Endothelial cell of umbilical vein (primary cell): ENCODE measurements around the gene WDR82. TPM values are rescaled to one million over a fixed set of nuclear protein-coding genes. Genes with fewer than 3 reads are reported as not detected.

Experiments used
- BruUV-seq: library from RNA; stranded (reverse); fragments of 400-500 nt; replicated peaks from 2 replicates; lab custom pipeline; 2021; lab: Mats Ljungman, UMichigan
- CTCF ChIA-PET: fragments of 300-600, 350-600 bp; sonication (Branson Sonifier 250); formaldehyde crosslinking; loops from one replicate; lab custom pipeline; 2021; ENCODE audit warnings: antibody characterized with exemption, inconsistent platforms; lab: Charles Lee
- POLR2A ChIA-PET: fragments of 300-600, 350-600 bp; sonication (Branson Sonifier 250); formaldehyde crosslinking; loops from one replicate; lab custom pipeline; 2021; ENCODE audit warnings: antibody characterized with exemption, inconsistent platforms; lab: Charles Lee
- DNase-seq: peaks from one replicate; pipeline ENCODE4 v3.0.0-alpha.2; 2011; ENCODE audit warnings: low read depth, low spot score
- FAIRE-seq: peaks from 2 replicates; lab custom pipeline; 2011; peaks lifted over from hg19 to GRCh38; lab: Jason Lieb, UNC
- H2AFZ ChIP-seq: 2 replicates; pipeline ENCODE4 v1.6.0; 2012; ENCODE audit warnings: low read depth, low read length, control low read depth, inconsistent platforms
- H3K27ac ChIP-seq: 2 replicates; pipeline ENCODE4 v1.5.1; 2011; ENCODE audit warnings: low read depth, mild to moderate bottlenecking, control low read depth, low read length, moderate library complexity; ENCODE audit not compliant: insufficient read depth
- H3K27me3 ChIP-seq, 2 experiments: 2 replicates each; pipeline versions ENCODE4 v1.6.0 to v1.6.1; 2011; ENCODE audit warnings: low read length in 2 of 2, mixed read lengths in 1 of 2; ENCODE audit not compliant: control insufficient read depth in 2 of 2, insufficient read depth in 2 of 2
- H3K36me3 ChIP-seq, 2 experiments: 2 replicates in 1 of 2; 3 replicates in 1 of 2; pipeline ENCODE4 v1.5.1; 2011; ENCODE audit warnings: low read length in 2 of 2, mild to moderate bottlenecking in 1 of 2, moderate library complexity in 1 of 2; ENCODE audit not compliant: control insufficient read depth in 2 of 2, insufficient read depth in 2 of 2; ENCODE audit errors: extremely low read depth in 1 of 2
- H3K4me1 ChIP-seq: 3 replicates; pipeline ENCODE4 v1.5.1; 2011; ENCODE audit warnings: mild to moderate bottlenecking, low read length; ENCODE audit not compliant: control insufficient read depth, insufficient read depth; ENCODE audit errors: extremely low read depth
- H3K4me2 ChIP-seq: 2 replicates; pipeline ENCODE4 v1.6.1; 2011; ENCODE audit warnings: low read length, control low read depth, mixed read lengths; ENCODE audit not compliant: insufficient read depth
- H3K4me3 ChIP-seq, 3 experiments: fragments of 200-600 bp in 1 of 3; sonication (generic), shearing (Covaris generic) in 1 of 3; replicated peaks in 1 of 3; 2 replicates each; pipeline ENCODE4 v1.5.1; 2011 to 2016; ENCODE audit warnings: control low read depth in 3 of 3, low read length in 3 of 3, mild to moderate bottlenecking in 2 of 3, inconsistent platforms in 1 of 3, low read depth in 1 of 3, moderate library complexity in 1 of 3; ENCODE audit not compliant: insufficient read depth in 1 of 3
- H3K79me2 ChIP-seq: 2 replicates; pipeline ENCODE4 v1.6.0; 2012; ENCODE audit warnings: low read length, inconsistent platforms; ENCODE audit not compliant: control insufficient read depth, insufficient read depth
- H3K9ac ChIP-seq: replicated peaks from 2 replicates; pipeline ENCODE3; 2011; ENCODE audit warnings: low read length, control low read depth; ENCODE audit not compliant: insufficient read depth; ENCODE audit errors: extremely low read depth
- H3K9me1 ChIP-seq: replicated peaks from 3 replicates; pipeline ENCODE4 v1.6.0; 2011; ENCODE audit warnings: mild to moderate bottlenecking, low read length; ENCODE audit not compliant: control insufficient read depth, insufficient read depth; ENCODE audit errors: extremely low read depth
- H3K9me3 ChIP-seq: replicated peaks from 2 replicates; pipeline ENCODE4 v1.5.1; 2012; ENCODE audit warnings: low read length, inconsistent platforms; ENCODE audit not compliant: control insufficient read depth, insufficient read depth
- H4K20me1 ChIP-seq: replicated peaks from 2 replicates; pipeline ENCODE3; 2011; ENCODE audit warnings: mild to moderate bottlenecking, low read length; ENCODE audit not compliant: control insufficient read depth, insufficient read depth; ENCODE audit errors: extremely low read depth
- CTCF ChIP-seq, 2 donors: IDR thresholded peaks; 1 replicate in 1 of 2; 2 replicates in 1 of 2; pipeline ENCODE4 v1.5.1; 2011; ENCODE audit warnings: low read length in 2 of 2, mild to moderate bottlenecking in 2 of 2, moderate library complexity in 2 of 2, control low read depth in 1 of 2, inconsistent platforms in 1 of 2, low read depth in 1 of 2; ENCODE audit not compliant: insufficient read depth in 1 of 2; ENCODE audit errors: extremely low read depth in 1 of 2
- EZH2 ChIP-seq: IDR thresholded peaks from 2 replicates; pipeline ENCODE4 v1.6.1; 2012; ENCODE audit warnings: borderline replicate concordance, low read depth, mild to moderate bottlenecking, moderate library complexity, low read length, inconsistent platforms; ENCODE audit not compliant: severe bottlenecking
- FOS ChIP-seq: IDR thresholded peaks from 2 replicates; pipeline ENCODE4 v1.6.1; 2011; ENCODE audit warnings: mild to moderate bottlenecking, low read length, moderate library complexity, borderline replicate concordance; ENCODE audit not compliant: insufficient read depth
- GATA2 ChIP-seq: IDR thresholded peaks from 2 replicates; pipeline ENCODE4 v1.7.0; 2011; ENCODE audit warnings: low read depth, mild to moderate bottlenecking, moderate library complexity, mixed read lengths, low read length; ENCODE audit not compliant: insufficient read length, insufficient read depth
- JUN ChIP-seq: IDR thresholded peaks from 2 replicates; pipeline ENCODE4 v1.6.1; 2011; ENCODE audit warnings: borderline replicate concordance, low read depth; ENCODE audit not compliant: insufficient read length, insufficient read depth
- MAX ChIP-seq: IDR thresholded peaks from 2 replicates; pipeline ENCODE4 v1.6.1; 2011; ENCODE audit not compliant: insufficient read depth, insufficient read length
- MYC ChIP-seq: IDR thresholded peaks from one replicate; pipeline ENCODE4 v1.6.1; 2011; ENCODE audit warnings: mild to moderate bottlenecking, low read depth, low read length
- POLR2A ChIP-seq: IDR thresholded peaks from 2 replicates; pipeline ENCODE4 v1.6.1; 2012; ENCODE audit warnings: low read depth, mild to moderate bottlenecking, control low read depth, low read length
- POLR2AphosphoS5 ChIP-seq: IDR thresholded peaks from 2 replicates; pipeline ENCODE4 v1.6.1; 2012; ENCODE audit warnings: low read depth, mild to moderate bottlenecking, control low read depth, low read length, moderate library complexity; ENCODE audit not compliant: insufficient read depth
- dilution Hi-C: fragments of 300-500 bp; cut with MboI; formaldehyde crosslinking; loops from one replicate; pipeline ENCODE4 v1.15.0; 2019; ENCODE audit warnings: low sequenced_read_pairs; ENCODE audit not compliant: extremely low pct_ligation_motif_present
- intact Hi-C: fragments of 100-400 bp; cut with micrococcal nuclease; formaldehyde crosslinking; loops from one replicate; pipeline ENCODE4 v1.10.0; 2022
- polyA plus RNA-seq, 4 experiments: library from polyadenylated mRNA; depleted of rRNA in 3 of 4; stranded (reverse) in 3 of 4; unstranded in 1 of 4; fragments of >200 nt; gene quantifications; 2 replicates each; pipeline versions ENCODE4 v1.2.1 to v1.2.3, GENCODE V29; 2011 to 2012; ENCODE audit warnings: missing spikeins in 1 of 4
- total RNA-seq: library from RNA; stranded (reverse); gene quantifications from 2 replicates; pipeline ENCODE4 v1.2.3, GENCODE V29; 2021

Gene WDR82
- total and polyA plus RNA-seq, 2 donors (not counting 3 experiments of a cell fraction or from before 2014, with no cell fraction given), result 39.9 to 71.3 TPM

- H3K9ac ChIP-seq, result no peak overlapping the region
- no TSS peak for BruUV-seq
- DNase-seq, result peak; percentile 43
- dilution Hi-C loops, result no loop called here
- H3K4me2 ChIP-seq, result peak overlapping the region; percentile 58
- intact Hi-C loops, result no loop called here
- ChIA-PET CTCF (interaction anchor here (1.0 to 1.4 kb wide), 5 partner anchors 15 to 97 kb away, joined by 3 to 9 read pairs (median 5); no protein-coding TSS in a partner anchor), POLR2A (interaction anchor here (0.6 kb wide), 1 partner anchor 409 kb away, joined by 12 read pairs; no protein-coding TSS in a partner anchor)
- H3K27me3 ChIP-seq, result no peaks in the 10 kb centered on the region
- FAIRE-seq, result peak; percentile 87
- peak overlapping the region; percentile 65 for H2AFZ ChIP-seq
- H3K36me3 ChIP-seq, result no peaks in the 10 kb centered on the region
- H3K79me2 ChIP-seq, result no peaks in the 10 kb centered on the region
- no peak overlapping the region for H3K27ac ChIP-seq
- H3K9me3 ChIP-seq, result no peaks in the 10 kb centered on the region
- H3K4me3 ChIP-seq, result peak overlapping the region in 2 of 3 experiments; percentile 24 to 42
- TF ChIP-seq EZH2 (no peak), CTCF (IDR thresholded peaks at IDR 0.05; ENCODE audit: extremely low read depth in 1 of 2, insufficient read depth in 1 of 2, low read depth in 1 of 2, low read length in 2 of 2) (no peak), MAX (no peak), POLR2AphosphoS5 (no peak), POLR2A (no peak), MYC (no peak), GATA2 (no peak), FOS (no peak), JUN (no peak)
- peaks cover 19% of the 10 kb centered on the region for H3K4me1 ChIP-seq
- no peaks in the 10 kb centered on the region for H4K20me1 ChIP-seq
- H3K9me1 ChIP-seq, result no peaks in the 10 kb centered on the region
Measured at GRCh38 chr3:52317208-52318000, 39.0 kb upstream of the WDR82 start.
